ENCODE results near the gene CEP164. TPM values are rescaled to one million over a fixed set of nuclear protein-coding genes. Genes with fewer than 3 reads are reported as not detected.
"Not testable (repeated sequence)": the region's sequence is repeated elsewhere in the genome, so short reads cannot be mapped to it uniquely, and the experiment has no call there.

Gene CEP164
- polyA plus RNA-seq, 1 donor from 2014 or later, result 27.4 TPM

DNA sequence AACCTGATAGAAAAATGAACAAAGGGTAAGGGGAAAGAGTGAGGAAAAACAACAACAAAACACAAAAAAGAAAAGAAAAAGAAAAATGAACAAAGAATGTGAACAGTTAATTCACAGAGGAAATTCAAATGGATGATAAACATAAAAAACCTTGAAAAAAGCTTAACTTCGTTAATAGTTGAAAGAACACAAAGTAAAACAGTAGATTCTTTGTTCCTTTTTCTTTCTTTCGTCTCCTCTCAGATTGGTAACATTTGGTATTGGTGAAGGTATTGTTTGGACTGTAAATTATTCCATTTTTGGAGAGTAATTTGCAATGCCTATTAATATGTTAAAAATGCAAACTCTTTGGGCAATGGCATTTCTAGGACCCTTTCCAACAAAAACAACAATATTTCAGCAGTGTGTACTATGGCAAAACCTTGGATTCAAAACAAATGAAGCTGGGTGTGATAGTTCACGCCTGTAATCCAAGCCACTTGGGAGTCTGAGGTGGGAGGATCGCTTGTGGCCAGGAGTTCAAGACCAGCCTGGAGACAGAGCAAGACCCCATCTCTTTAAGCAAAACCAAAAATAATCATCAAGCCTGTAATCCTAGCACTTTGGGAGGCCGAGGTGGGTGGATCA lies 8.3 kb upstream of the CEP164 start:
- H3K27ac ChIP-seq (ENCODE audit: low read length), result no peak overlapping the region
- no peak overlapping the region for H3K9ac ChIP-seq (ENCODE audit: low read length)
- H3K79me2 ChIP-seq (replicated peaks; ENCODE audit: insufficient read depth, low read length), result no peaks in the 10 kb centered on the region

DNA sequence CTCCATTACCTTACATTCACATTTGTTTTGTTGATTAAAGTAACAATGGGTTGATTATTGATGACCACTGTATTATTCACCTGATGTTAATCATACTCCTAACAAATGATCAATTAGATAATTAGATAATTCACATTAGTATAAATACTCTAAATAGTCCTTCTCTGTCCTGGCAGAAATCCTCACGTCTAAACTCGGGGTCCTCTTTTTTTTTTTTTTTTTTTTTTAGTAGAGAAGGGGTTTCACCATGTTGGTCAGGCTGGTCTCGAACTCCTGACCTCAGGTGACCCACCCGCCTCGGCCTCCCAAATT lies 443 bp upstream of the CEP164 start:
- H3K4me3 ChIP-seq (ENCODE audit: low read length), result peak overlapping the region; percentile 77
- not testable (repeated sequence) for H2AFZ ChIP-seq (ENCODE audit: low read depth, low read length); H3K9me2 ChIP-seq (ENCODE audit: insufficient read depth, low read length); H3K27ac ChIP-seq (ENCODE audit: low read length); H3K27me3 ChIP-seq (ENCODE audit: insufficient read depth, low read depth, low read length); H3F3A ChIP-seq (ENCODE audit: insufficient read depth, low read length, poor library complexity, severe bottlenecking); H3K9me3 ChIP-seq (ENCODE audit: low read length); H3K79me2 ChIP-seq (replicated peaks; ENCODE audit: insufficient read depth, low read length); H3K4me2 ChIP-seq (ENCODE audit: low read length); H3K36me3 ChIP-seq (ENCODE audit: insufficient read depth, low read length); H4K20me1 ChIP-seq (ENCODE audit: insufficient read depth); H3K9ac ChIP-seq (ENCODE audit: low read length)

More for the DNA sequence above, 8.3 kb upstream of the CEP164 start:
- Histone ChIP-seq H2AFZ (ENCODE audit: low read depth, low read length) (no peak overlapping the region), H3K4me2 (ENCODE audit: low read length) (no peak overlapping the region), H4K20me1 (ENCODE audit: insufficient read depth) (no peaks in the 10 kb centered on the region), H3K4me3 (ENCODE audit: low read length) (no peak overlapping the region), H3K36me3 (ENCODE audit: insufficient read depth, low read length) (no peaks in the 10 kb centered on the region), H3K27me3 (ENCODE audit: insufficient read depth, low read depth, low read length) (no peaks in the 10 kb centered on the region), H3K9me3 (ENCODE audit: low read length) (no peaks in the 10 kb centered on the region), H3K9me2 (ENCODE audit: insufficient read depth, low read length) (no peaks in the 10 kb centered on the region), H3F3A (ENCODE audit: insufficient read depth, low read length, poor library complexity, severe bottlenecking) (no peaks in the 10 kb centered on the region)
- TF ChIP-seq SMC3 (conservative IDR thresholded peaks at IDR 0.05; ENCODE audit: poor library complexity) (no peak), MXI1 (conservative IDR thresholded peaks at IDR 0.05; ENCODE audit: poor library complexity, severe bottlenecking) (no peak), EP300 (conservative IDR thresholded peaks at IDR 0.05; ENCODE audit: poor library complexity, severe bottlenecking) (no peak), POLR2AphosphoS5 (IDR thresholded peaks at IDR 0.05) (no peak), RAD21 (conservative IDR thresholded peaks at IDR 0.05) (no peak), EZH2 (IDR thresholded peaks at IDR 0.05; ENCODE audit: borderline replicate concordance, insufficient read depth, low read length, poor library complexity, severe bottlenecking) (no peak), TAF1 (IDR thresholded peaks at IDR 0.05; ENCODE audit: low read depth) (no peak)
- TF ChIP-seq, protein P1, sequence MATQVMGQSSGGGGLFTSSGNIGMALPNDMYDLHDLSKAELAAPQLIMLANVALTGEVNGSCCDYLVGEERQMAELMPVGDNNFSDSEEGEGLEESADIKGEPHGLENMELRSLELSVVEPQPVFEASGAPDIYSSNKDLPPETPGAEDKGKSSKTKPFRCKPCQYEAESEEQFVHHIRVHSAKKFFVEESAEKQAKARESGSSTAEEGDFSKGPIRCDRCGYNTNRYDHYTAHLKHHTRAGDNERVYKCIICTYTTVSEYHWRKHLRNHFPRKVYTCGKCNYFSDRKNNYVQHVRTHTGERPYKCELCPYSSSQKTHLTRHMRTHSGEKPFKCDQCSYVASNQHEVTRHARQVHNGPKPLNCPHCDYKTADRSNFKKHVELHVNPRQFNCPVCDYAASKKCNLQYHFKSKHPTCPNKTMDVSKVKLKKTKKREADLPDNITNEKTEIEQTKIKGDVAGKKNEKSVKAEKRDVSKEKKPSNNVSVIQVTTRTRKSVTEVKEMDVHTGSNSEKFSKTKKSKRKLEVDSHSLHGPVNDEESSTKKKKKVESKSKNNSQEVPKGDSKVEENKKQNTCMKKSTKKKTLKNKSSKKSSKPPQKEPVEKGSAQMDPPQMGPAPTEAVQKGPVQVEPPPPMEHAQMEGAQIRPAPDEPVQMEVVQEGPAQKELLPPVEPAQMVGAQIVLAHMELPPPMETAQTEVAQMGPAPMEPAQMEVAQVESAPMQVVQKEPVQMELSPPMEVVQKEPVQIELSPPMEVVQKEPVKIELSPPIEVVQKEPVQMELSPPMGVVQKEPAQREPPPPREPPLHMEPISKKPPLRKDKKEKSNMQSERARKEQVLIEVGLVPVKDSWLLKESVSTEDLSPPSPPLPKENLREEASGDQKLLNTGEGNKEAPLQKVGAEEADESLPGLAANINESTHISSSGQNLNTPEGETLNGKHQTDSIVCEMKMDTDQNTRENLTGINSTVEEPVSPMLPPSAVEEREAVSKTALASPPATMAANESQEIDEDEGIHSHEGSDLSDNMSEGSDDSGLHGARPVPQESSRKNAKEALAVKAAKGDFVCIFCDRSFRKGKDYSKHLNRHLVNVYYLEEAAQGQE (IDR thresholded peaks at IDR 0.05; ENCODE audit: borderline replicate concordance), result no peak
- TF ChIP-seq, protein P2, sequence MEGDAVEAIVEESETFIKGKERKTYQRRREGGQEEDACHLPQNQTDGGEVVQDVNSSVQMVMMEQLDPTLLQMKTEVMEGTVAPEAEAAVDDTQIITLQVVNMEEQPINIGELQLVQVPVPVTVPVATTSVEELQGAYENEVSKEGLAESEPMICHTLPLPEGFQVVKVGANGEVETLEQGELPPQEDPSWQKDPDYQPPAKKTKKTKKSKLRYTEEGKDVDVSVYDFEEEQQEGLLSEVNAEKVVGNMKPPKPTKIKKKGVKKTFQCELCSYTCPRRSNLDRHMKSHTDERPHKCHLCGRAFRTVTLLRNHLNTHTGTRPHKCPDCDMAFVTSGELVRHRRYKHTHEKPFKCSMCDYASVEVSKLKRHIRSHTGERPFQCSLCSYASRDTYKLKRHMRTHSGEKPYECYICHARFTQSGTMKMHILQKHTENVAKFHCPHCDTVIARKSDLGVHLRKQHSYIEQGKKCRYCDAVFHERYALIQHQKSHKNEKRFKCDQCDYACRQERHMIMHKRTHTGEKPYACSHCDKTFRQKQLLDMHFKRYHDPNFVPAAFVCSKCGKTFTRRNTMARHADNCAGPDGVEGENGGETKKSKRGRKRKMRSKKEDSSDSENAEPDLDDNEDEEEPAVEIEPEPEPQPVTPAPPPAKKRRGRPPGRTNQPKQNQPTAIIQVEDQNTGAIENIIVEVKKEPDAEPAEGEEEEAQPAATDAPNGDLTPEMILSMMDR (IDR thresholded peaks at IDR 0.05; ENCODE audit: poor library complexity, severe bottlenecking), result no peak
